ENCODE measurements around the gene SYF2.
A peak's percentile ranks its signal among the peaks of the same experiment; 100 is the strongest.

The SYF2 gene

GRCh38 chr1:25222606-25223005 is 9.7 kb downstream of the SYF2 start:
- FAIRE-seq (no peak), DNase-seq (ENCODE audit: insufficient read length, low spot score) (no peak)
- TF ChIP-seq POLR2AphosphoS5 (IDR thresholded peaks at IDR 0.05; ENCODE audit: low read depth, low read length) (no peak), POLR2A (IDR thresholded peaks at IDR 0.05; ENCODE audit: low read depth, low read length) (no peak), PAX5 (IDR thresholded peaks at IDR 0.05; ENCODE audit: insufficient read depth, low read length, severe bottlenecking) (no peak)

DNA sequence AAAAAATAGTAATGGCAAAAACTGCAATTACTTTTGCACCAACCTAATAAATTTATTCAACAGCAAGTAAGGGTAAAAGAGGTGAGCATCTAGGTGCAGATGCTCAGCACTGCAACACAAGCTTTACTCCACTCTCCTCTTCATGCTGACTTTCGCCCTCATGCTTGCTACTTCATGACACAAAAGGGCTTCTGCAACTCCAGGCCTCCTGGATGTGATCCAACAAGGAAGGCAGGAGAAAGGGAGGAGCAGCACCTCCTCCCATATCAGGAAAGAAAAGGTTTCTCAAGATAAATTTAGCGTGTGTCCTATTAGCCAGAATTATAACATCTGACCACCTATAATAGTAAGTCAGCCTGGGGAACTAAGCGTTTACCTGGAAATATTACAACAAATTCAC is 11.6 kb downstream of the SYF2 start:
- no peak for TF ChIP-seq POLR2A (IDR thresholded peaks at IDR 0.05; ENCODE audit: low read depth, low read length)
- no peak for TF ChIP-seq POLR2AphosphoS5 (IDR thresholded peaks at IDR 0.05; ENCODE audit: low read depth, low read length)
- TF ChIP-seq PAX5 (IDR thresholded peaks at IDR 0.05; ENCODE audit: insufficient read depth, low read length, severe bottlenecking) = no peak
- no peak for TF ChIP-seq TAF1 (IDR thresholded peaks at IDR 0.05; ENCODE audit: low read depth, low read length)
- no peak for TF ChIP-seq SPI1 (IDR thresholded peaks at IDR 0.05; ENCODE audit: low read depth, low read length)
- TF ChIP-seq POU2F2 (IDR thresholded peaks at IDR 0.05; ENCODE audit: low read depth, low read length) = no peak
- DNase-seq (ENCODE audit: insufficient read length, low spot score) (no peak), FAIRE-seq (no peak)

GRCh38 chr1:25219661-25220251 is 12.5 kb downstream of the SYF2 start:
- no peak for FAIRE-seq
- TF ChIP-seq TAF1 (IDR thresholded peaks at IDR 0.05; ENCODE audit: low read depth, low read length) = no peak
- TF ChIP-seq SPI1 (IDR thresholded peaks at IDR 0.05; ENCODE audit: low read depth, low read length) = no peak
- no peak for TF ChIP-seq PAX5 (IDR thresholded peaks at IDR 0.05; ENCODE audit: insufficient read depth, low read length, severe bottlenecking)
- no peak for TF ChIP-seq POLR2AphosphoS5 (IDR thresholded peaks at IDR 0.05; ENCODE audit: low read depth, low read length)
- no peak for TF ChIP-seq POU2F2 (IDR thresholded peaks at IDR 0.05; ENCODE audit: low read depth, low read length)
- TF ChIP-seq POLR2A (IDR thresholded peaks at IDR 0.05; ENCODE audit: low read depth, low read length) = no peak

DNA sequence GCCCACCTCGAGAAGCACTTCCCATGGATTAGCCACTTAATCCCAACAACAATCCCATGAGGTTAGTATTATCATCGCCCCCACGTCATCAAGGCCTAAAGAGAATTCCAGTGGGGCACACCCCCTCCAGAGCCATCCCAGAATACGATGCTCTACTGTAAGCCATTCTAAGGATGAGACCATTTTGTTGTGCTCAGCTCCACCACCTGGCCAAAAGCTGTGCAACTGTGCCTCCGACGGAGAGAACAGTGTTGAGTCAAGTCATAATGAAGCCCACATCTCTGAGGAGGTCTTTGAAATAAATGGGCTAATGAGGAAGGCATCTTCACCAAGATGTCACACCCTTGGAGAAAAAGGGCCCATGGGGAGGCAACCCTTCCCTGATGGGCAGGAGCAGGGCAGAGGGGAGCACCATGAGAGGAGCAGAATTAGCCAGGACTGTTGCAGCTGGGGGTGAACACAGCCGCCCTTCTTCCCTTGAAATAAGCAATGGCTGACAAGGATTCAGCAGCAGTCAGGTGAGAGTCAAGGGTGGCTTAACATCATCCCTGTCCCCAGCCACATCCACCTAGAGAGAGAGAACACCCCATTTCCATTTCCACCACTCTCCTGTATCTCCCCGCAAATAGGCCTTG is 14.6 kb downstream of the SYF2 start:
- DNase-seq (ENCODE audit: insufficient read length, low spot score) = no peak
- no peak for TF ChIP-seq POU2F2 (IDR thresholded peaks at IDR 0.05; ENCODE audit: low read depth, low read length)
- no peak for TF ChIP-seq SPI1 (IDR thresholded peaks at IDR 0.05; ENCODE audit: low read depth, low read length)
- TF ChIP-seq PAX5 (IDR thresholded peaks at IDR 0.05; ENCODE audit: insufficient read depth, low read length, severe bottlenecking) = no peak
- no peak for TF ChIP-seq POLR2A (IDR thresholded peaks at IDR 0.05; ENCODE audit: low read depth, low read length)
- TF ChIP-seq TAF1 (IDR thresholded peaks at IDR 0.05; ENCODE audit: low read depth, low read length) = no peak
- peak; percentile 13 for FAIRE-seq

More at GRCh38 chr1:25219661-25220251, 12.5 kb downstream of the SYF2 start:
- DNase-seq (ENCODE audit: insufficient read length, low spot score) = no peak

DNA sequence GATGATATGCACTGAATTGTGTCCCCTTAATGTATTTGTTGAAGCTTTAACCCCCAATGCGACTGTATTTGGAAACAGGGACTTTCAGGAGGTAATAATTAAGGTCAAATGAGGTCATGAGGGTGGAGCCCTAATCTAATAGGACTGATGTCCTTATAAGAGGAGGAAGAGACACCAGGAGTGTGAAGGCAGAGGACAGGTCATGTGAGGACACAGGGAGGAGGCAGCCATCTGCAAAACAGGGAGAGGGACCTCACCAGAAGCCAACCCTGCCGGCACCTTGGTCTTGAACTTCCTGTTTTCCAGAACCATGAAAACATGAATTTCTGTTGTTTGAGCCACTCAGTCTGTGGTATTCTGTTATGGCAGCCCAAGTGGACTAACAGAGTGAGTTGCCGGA is 15.3 kb downstream of the SYF2 start:
- FAIRE-seq (no peak), DNase-seq (ENCODE audit: insufficient read length, low spot score) (no peak)
- TF ChIP-seq POU2F2 (IDR thresholded peaks at IDR 0.05; ENCODE audit: low read depth, low read length) (no peak), POLR2A (IDR thresholded peaks at IDR 0.05; ENCODE audit: low read depth, low read length) (no peak), TAF1 (IDR thresholded peaks at IDR 0.05; ENCODE audit: low read depth, low read length) (no peak), PAX5 (IDR thresholded peaks at IDR 0.05; ENCODE audit: insufficient read depth, low read length, severe bottlenecking) (no peak), SPI1 (IDR thresholded peaks at IDR 0.05; ENCODE audit: low read depth, low read length) (no peak), POLR2AphosphoS5 (IDR thresholded peaks at IDR 0.05; ENCODE audit: low read depth, low read length) (no peak)

GRCh38 chr1:25216123-25216522 is 16.2 kb downstream of the SYF2 start:
- peak; percentile 93 for TF ChIP-seq SPI1 (IDR thresholded peaks at IDR 0.05; ENCODE audit: low read depth, low read length)
- no peak for TF ChIP-seq POLR2AphosphoS5 (IDR thresholded peaks at IDR 0.05; ENCODE audit: low read depth, low read length)
- TF ChIP-seq TAF1 (IDR thresholded peaks at IDR 0.05; ENCODE audit: low read depth, low read length) = no peak
- no peak for TF ChIP-seq POLR2A (IDR thresholded peaks at IDR 0.05; ENCODE audit: low read depth, low read length)
- no peak for TF ChIP-seq PAX5 (IDR thresholded peaks at IDR 0.05; ENCODE audit: insufficient read depth, low read length, severe bottlenecking)
- no peak for DNase-seq (ENCODE audit: insufficient read length, low spot score)
- FAIRE-seq = no peak

DNA sequence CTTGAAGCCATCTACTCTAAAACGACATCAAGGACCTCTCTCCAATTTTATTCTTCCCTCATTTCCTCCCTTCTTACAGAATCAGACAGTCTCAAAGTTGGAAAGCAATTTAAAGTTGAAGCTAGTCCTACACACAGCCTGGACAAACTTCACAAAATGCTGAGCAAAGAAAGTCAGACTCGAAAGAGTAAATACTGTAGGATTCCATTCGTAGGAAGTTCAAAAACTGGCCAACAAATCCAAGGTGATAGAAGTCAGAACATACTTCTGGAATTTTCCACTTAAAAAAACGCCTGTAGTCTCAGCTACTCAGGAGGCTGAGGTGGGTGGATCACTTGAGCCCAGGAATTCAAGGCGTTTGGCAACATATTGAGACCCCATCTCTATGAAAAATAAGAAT is 19.6 kb downstream of the SYF2 start:
- FAIRE-seq (no peak), DNase-seq (ENCODE audit: insufficient read length, low spot score) (no peak)
- no peak for TF ChIP-seq POLR2AphosphoS5 (IDR thresholded peaks at IDR 0.05; ENCODE audit: low read depth, low read length)
- TF ChIP-seq TAF1 (IDR thresholded peaks at IDR 0.05; ENCODE audit: low read depth, low read length) = no peak
- TF ChIP-seq PAX5 (IDR thresholded peaks at IDR 0.05; ENCODE audit: insufficient read depth, low read length, severe bottlenecking) = no peak
- no peak for TF ChIP-seq POLR2A (IDR thresholded peaks at IDR 0.05; ENCODE audit: low read depth, low read length)
- no peak for TF ChIP-seq SPI1 (IDR thresholded peaks at IDR 0.05; ENCODE audit: low read depth, low read length)
- TF ChIP-seq POU2F2 (IDR thresholded peaks at IDR 0.05; ENCODE audit: low read depth, low read length) = no peak

DNA sequence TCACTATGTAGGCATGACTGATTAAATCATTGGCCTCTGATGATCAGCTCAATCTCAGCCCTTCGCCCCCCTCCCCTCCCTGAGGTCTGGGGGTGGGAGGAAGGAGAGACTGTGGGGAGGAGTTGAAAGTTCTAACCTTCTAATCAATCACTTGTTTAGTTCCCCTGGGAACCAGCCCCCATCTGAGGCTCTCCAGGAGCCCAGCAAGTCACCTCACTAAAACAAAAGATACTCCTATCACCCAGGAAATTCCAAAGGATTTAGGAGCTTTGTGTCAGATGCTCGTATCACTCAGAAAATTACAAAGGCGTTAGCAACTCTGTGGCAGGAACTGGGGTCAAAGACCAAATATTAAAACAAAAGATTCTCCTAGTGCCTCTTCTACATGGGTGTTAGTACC is 21.6 kb downstream of the SYF2 start:
- no peak for DNase-seq (ENCODE audit: insufficient read length, low spot score)
- no peak for TF ChIP-seq TAF1 (IDR thresholded peaks at IDR 0.05; ENCODE audit: low read depth, low read length)
- TF ChIP-seq SPI1 (IDR thresholded peaks at IDR 0.05; ENCODE audit: low read depth, low read length) = no peak
- no peak for TF ChIP-seq POU2F2 (IDR thresholded peaks at IDR 0.05; ENCODE audit: low read depth, low read length)
- no peak for TF ChIP-seq POLR2A (IDR thresholded peaks at IDR 0.05; ENCODE audit: low read depth, low read length)
- no peak for TF ChIP-seq PAX5 (IDR thresholded peaks at IDR 0.05; ENCODE audit: insufficient read depth, low read length, severe bottlenecking)
- TF ChIP-seq POLR2AphosphoS5 (IDR thresholded peaks at IDR 0.05; ENCODE audit: low read depth, low read length) = no peak
- no peak for FAIRE-seq

DNA sequence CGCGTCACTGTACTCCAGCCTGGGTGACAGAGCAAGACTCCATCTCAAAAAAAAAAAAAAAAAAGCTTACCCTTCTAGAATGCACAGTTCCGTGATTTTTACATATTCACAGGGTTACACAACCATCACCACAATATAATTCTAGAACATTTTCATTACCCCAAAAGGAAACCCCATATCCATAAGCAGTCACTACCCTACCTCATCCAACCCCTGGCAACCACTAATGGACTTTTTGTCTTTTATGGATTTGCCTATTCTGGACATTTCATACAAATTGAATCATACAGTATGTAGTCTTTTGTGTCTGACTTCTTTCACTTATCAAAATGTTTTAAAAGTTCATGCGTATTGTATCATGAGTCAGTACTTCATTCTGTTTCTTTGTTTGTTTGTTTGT is 22.8 kb downstream of the SYF2 start:
- FAIRE-seq (no peak), DNase-seq (ENCODE audit: insufficient read length, low spot score) (no peak)
- TF ChIP-seq SPI1 (IDR thresholded peaks at IDR 0.05; ENCODE audit: low read depth, low read length) = no peak
- no peak for TF ChIP-seq TAF1 (IDR thresholded peaks at IDR 0.05; ENCODE audit: low read depth, low read length)
- no peak for TF ChIP-seq POLR2A (IDR thresholded peaks at IDR 0.05; ENCODE audit: low read depth, low read length)
- TF ChIP-seq POU2F2 (IDR thresholded peaks at IDR 0.05; ENCODE audit: low read depth, low read length) = no peak
- no peak for TF ChIP-seq PAX5 (IDR thresholded peaks at IDR 0.05; ENCODE audit: insufficient read depth, low read length, severe bottlenecking)
- no peak for TF ChIP-seq POLR2AphosphoS5 (IDR thresholded peaks at IDR 0.05; ENCODE audit: low read depth, low read length)
